ENCODE data around the gene ENTR1.

DNA sequence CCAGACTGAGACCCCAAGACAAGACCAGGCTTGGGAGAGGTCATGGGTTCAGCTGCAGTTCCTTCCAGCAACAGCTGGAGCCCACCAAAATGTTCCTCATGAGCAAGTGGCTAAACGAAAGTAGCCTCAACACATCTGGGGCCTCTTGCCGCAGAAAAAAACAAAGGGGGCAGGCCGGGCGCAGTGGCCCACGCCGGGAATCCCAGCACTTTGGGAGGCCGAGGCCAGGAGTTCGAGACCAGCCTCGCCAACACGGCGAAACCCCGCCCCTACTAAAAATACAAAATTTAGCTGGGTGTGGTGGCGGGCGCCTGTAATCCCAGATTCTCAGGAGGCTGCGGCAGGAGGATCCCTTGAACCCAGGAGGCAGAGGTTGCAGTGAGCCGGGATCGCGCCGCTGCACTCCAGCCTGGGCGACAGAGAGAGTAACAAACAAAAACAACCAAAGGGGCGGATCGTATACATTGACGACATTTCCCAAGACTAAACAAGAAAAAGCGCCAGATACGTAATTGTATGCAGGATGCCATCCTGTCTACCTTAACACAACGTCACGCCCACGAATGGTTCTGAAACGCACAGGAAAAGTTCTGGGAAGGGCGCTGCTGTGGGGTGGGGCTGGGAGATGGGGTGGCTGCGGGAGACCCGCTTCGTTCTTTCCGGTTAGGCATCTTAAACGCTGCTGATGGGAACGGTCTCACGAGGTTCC lies 27.6 kb upstream of the ENTR1 start:
- no peak for TF ChIP-seq CTCF (conservative IDR thresholded peaks at IDR 0.05)
- TF ChIP-seq ZFX (IDR thresholded peaks at IDR 0.05) = no peak

All from C4-2B (cell line).